Stimulated activated CD4-positive, alpha-beta T cell treated with anti-CD3 and anti-CD28 coated beads, Interleukin-12 subunit alpha, Interleukin-12 subunit beta, amount 100 ng/mL, for 24 hours (primary cell): Measurements from ENCODE around the gene PLEKHH1.

Experiments used
- DNase-seq, 2 experiments: peaks; one replicate each; pipeline ENCODE4 v3.0.0-alpha.2; 2020; ENCODE audit warnings: low read depth in 2 of 2

PLEKHH1 gene

GRCh38 chr14:67630186-67630585 is 97.1 kb downstream of the PLEKHH1 start:
- DNase-seq, result no peak

DNA sequence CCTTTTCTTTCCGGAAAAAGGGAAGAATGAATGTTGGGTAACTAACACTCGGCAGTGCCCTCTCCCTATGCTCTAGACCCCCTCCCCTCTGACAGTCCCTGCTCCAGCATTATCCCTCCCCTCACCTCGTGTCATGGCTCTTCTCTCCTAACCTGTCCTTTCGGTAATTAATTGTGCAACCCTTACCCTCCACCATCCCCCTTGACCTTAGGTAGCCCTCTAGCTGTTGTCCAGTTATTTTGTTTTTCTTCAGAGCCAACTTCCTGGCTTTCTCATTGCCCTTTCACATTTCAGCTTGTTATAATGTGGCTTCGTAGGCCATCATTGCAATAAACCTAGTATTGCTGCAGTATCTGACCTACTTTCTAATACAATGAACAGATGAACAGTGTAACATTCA is 97.8 kb downstream of the PLEKHH1 start:
- DNase-seq, result no peak

GRCh38 chr14:67633451-67634147 is 100.5 kb downstream of the PLEKHH1 start:
- no peak for DNase-seq

GRCh38 chr14:67636361-67636919 is 103.3 kb downstream of the PLEKHH1 start:
- no peak for DNase-seq

- DNase-seq, result no peak
These were observed 105.6 kb downstream of the PLEKHH1 start for GRCh38 chr14:67638642-67639041.
